ENCODE results near the gene CEP43. TPM values are rescaled to one million over a fixed set of nuclear protein-coding genes. Genes with fewer than 3 reads are reported as not detected.

CEP43 gene
- total RNA-seq, 1 experiment from 2014 or later: 35.4 TPM

- no peak overlapping the region for H3K27ac ChIP-seq (ENCODE audit: low read length)
- H3K4me3 ChIP-seq (ENCODE audit: low read depth in 2 of 2, low read length in 2 of 2): no peak overlapping the region
- no peaks in the 10 kb centered on the region for H3K9me3 ChIP-seq (ENCODE audit: control insufficient read depth, insufficient read depth, low read depth, low read length)
- H3K27me3 ChIP-seq (ENCODE audit: control insufficient read depth, insufficient read depth, low read length): no peaks in the 10 kb centered on the region
- ATAC-seq (no peak), DNase-seq (ENCODE audit: low read depth, low spot score) (no peak)
- in situ Hi-C loops (cut with HindIII; ENCODE audit: low pct_unique_long_range_greater_than_20kb, low sequenced_read_pairs): no loop called here
- TF ChIP-seq POLR2AphosphoS5 (IDR thresholded peaks at IDR 0.05; ENCODE audit: low read depth, low read length) (no peak), TCF7L2 (IDR thresholded peaks at IDR 0.05; ENCODE audit: low read depth, low read length) (no peak), SIN3A (IDR thresholded peaks at IDR 0.05; ENCODE audit: borderline replicate concordance, insufficient read depth, low read depth, low read length) (no peak), REST (IDR thresholded peaks at IDR 0.05; ENCODE audit: insufficient read depth in 1 of 2, low read depth in 2 of 2, low read length in 1 of 2) (no peak), CTCF (IDR thresholded peaks at IDR 0.05) (no peak)
- BruUV-seq (replicated peaks): no TSS peak
- H3K36me3 ChIP-seq (ENCODE audit: control insufficient read depth, insufficient read depth, low read length): no peaks in the 10 kb centered on the region
- intact Hi-C loops (cut with micrococcal nuclease; ENCODE audit: unreplicated experiment): no loop called here
- ChIA-PET CTCF (no interaction called here), POLR2A (no interaction called here)
- H3K4me1 ChIP-seq (ENCODE audit: control insufficient read depth, insufficient read depth, low read length): no peaks in the 10 kb centered on the region
Observed at GRCh38 chr6:166966268-166966667, 32.9 kb upstream of the CEP43 start.

GRCh38 chr6:166969390-166970002 is 29.7 kb upstream of the CEP43 start:
- H3K4me1 ChIP-seq (ENCODE audit: control insufficient read depth, insufficient read depth, low read length): no peaks in the 10 kb centered on the region
- CTCF ChIA-PET: no interaction called here
- intact Hi-C loops (cut with micrococcal nuclease; ENCODE audit: unreplicated experiment): no loop called here
- no TSS peak for BruUV-seq (replicated peaks)
- no peaks in the 10 kb centered on the region for H3K9me3 ChIP-seq (ENCODE audit: control insufficient read depth, insufficient read depth, low read depth, low read length)
- ATAC-seq (no peak), DNase-seq (ENCODE audit: low read depth, low spot score) (no peak)
- H3K27me3 ChIP-seq (ENCODE audit: control insufficient read depth, insufficient read depth, low read length): no peaks in the 10 kb centered on the region
- H3K4me3 ChIP-seq (ENCODE audit: low read depth in 2 of 2, low read length in 2 of 2): no peak overlapping the region
- TF ChIP-seq TCF7L2 (IDR thresholded peaks at IDR 0.05; ENCODE audit: low read depth, low read length): no peak
- no peak for TF ChIP-seq CTCF (IDR thresholded peaks at IDR 0.05)
- no peak for TF ChIP-seq POLR2AphosphoS5 (IDR thresholded peaks at IDR 0.05; ENCODE audit: low read depth, low read length)
- TF ChIP-seq SIN3A (IDR thresholded peaks at IDR 0.05; ENCODE audit: borderline replicate concordance, insufficient read depth, low read depth, low read length): no peak
- TF ChIP-seq REST (IDR thresholded peaks at IDR 0.05; ENCODE audit: insufficient read depth in 1 of 2, low read depth in 2 of 2, low read length in 1 of 2): no peak
- in situ Hi-C loops (cut with HindIII; ENCODE audit: low pct_unique_long_range_greater_than_20kb, low sequenced_read_pairs): no loop called here
- POLR2A ChIA-PET: no interaction called here
- no peaks in the 10 kb centered on the region for H3K36me3 ChIP-seq (ENCODE audit: control insufficient read depth, insufficient read depth, low read length)
- H3K27ac ChIP-seq (ENCODE audit: low read length): no peak overlapping the region
